Measurements from ENCODE around the gene ARMC6.
"Not testable (repeated sequence)": the region's sequence is repeated elsewhere in the genome, so short reads cannot be mapped to it uniquely, and the experiment has no call there.

DNA sequence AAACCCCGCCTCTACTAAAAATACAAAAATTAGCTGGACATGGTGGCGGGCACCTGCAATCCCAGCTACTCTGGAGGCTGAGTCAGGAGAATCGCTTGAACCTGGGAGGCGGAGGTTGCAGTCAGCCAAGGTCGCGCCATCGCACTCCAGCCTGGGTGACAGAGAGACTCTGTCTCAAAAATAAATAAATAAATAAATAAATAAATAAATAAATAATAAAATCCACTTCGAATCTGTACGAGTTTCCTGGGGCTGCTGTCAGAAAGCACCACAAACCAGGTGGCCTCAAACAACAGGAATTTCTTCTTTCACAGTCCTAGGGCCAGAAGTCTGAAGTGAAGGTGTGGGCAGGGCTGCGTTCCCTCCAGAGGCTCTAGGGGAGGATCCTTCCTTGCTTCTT lies 69.2 kb downstream of the ARMC6 start:
- TF ChIP-seq ATRX (CRISPR knock-in tag; IDR thresholded peaks at IDR 0.05; ENCODE audit: borderline replicate concordance); CTCF (CRISPR knock-in tag; IDR thresholded peaks at IDR 0.05); FOXA1 (IDR thresholded peaks at IDR 0.05); FOXA1 (CRISPR knock-in tag; IDR thresholded peaks at IDR 0.05); SMC3 (IDR thresholded peaks at IDR 0.05; ENCODE audit: low read length); POLR2A (IDR thresholded peaks at IDR 0.05; ENCODE audit: insufficient read depth in 1 of 2, low read depth in 2 of 2, low read length in 2 of 2); E2F1 (CRISPR knock-in tag; IDR thresholded peaks at IDR 0.05); SIN3A (IDR thresholded peaks at IDR 0.05; ENCODE audit: borderline replicate concordance, low read depth, low read length); PAF1 (CRISPR knock-in tag; IDR thresholded peaks at IDR 0.05); PHF5A (CRISPR knock-in tag; IDR thresholded peaks at IDR 0.05; ENCODE audit: low read depth, unreplicated experiment): not testable (repeated sequence)
- TF ChIP-seq, protein P1, sequence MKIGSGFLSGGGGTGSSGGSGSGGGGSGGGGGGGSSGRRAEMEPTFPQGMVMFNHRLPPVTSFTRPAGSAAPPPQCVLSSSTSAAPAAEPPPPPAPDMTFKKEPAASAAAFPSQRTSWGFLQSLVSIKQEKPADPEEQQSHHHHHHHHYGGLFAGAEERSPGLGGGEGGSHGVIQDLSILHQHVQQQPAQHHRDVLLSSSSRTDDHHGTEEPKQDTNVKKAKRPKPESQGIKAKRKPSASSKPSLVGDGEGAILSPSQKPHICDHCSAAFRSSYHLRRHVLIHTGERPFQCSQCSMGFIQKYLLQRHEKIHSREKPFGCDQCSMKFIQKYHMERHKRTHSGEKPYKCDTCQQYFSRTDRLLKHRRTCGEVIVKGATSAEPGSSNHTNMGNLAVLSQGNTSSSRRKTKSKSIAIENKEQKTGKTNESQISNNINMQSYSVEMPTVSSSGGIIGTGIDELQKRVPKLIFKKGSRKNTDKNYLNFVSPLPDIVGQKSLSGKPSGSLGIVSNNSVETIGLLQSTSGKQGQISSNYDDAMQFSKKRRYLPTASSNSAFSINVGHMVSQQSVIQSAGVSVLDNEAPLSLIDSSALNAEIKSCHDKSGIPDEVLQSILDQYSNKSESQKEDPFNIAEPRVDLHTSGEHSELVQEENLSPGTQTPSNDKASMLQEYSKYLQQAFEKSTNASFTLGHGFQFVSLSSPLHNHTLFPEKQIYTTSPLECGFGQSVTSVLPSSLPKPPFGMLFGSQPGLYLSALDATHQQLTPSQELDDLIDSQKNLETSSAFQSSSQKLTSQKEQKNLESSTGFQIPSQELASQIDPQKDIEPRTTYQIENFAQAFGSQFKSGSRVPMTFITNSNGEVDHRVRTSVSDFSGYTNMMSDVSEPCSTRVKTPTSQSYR (CRISPR knock-in tag; IDR thresholded peaks at IDR 0.05; ENCODE audit: borderline replicate concordance), result not testable (repeated sequence)

Data from HepG2 (cell line).